ENCODE measurements around the gene CRYL1.

The CRYL1 gene

DNA sequence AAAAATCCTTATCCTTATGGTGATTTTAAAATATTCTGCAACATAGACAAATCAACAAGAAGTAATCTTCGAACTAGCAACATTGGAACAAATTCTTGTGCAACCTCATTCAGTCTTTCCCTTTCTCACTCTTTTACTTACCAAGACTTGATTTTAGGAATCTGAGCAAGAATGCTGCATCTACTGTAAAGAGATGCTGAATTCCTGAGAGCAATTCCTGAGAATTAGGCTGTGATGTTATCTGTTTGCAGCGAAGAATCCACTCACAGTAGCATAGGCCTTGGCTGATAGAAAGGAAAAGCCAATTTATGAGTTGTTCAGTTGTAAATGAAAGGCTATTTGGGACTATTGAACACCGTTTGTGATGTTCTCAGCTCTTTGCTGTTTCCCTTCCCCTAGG lies 144.3 kb downstream of the CRYL1 start:
- DNase-seq: no peak

DNA sequence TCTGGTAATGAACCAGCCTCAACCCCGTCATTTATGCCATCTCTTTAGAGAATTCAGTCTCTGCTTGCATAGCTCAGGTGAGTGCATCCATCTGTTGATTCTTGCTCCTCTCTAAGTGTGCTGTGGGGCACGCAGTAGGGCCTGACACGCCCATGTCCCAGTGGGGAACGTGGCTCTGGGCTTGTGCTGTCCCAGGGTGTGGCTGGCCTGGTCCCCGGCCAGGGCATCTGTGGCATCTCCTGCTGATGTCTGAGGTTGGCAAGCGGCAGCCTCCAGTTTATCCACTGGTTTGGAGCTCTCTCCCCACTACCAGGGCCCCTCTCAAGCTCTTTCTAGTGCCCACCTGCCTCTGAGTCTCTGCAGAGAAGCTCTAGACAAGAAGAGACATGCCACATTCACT lies 146.9 kb downstream of the CRYL1 start:
- no peak for DNase-seq

DNA sequence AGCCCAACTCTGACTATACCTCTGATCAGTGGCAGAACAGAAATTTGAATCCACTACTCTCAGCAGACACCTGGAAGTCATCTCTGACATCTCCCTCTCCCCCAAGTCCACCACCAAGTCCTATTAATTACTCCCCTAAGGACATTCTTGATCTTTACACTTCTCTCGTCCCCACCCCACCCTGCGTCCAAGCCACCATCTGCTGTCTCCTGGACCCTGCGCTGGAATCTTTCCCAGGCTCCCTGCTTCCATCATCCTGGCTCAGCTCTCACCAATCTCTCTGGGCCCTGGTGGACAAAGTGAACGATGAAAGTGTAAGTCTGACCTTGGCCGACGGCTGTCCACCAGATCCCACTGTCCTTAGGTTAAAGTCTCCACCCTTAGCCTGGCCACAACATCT lies 147.9 kb downstream of the CRYL1 start:
- no peak for DNase-seq

DNA sequence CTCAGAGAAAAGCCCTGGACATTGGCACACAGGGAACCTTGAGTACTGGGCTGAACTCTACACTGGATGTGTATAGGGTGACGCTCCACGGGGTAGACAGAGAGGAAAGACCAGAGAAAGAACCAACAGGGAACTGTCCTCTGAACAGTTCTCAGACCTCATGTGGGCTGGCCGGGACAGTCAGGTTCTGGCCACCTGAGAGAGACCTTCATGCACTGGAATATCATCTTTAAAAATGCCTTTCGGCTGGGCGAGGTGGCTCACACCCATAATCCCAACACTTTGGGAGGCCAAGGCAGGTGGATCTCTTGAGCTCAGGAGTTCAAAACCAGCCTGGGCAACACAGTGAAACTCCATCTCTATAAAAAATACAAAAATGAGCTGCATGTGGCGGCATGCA lies 149.8 kb downstream of the CRYL1 start:
- no peak for DNase-seq

DNA sequence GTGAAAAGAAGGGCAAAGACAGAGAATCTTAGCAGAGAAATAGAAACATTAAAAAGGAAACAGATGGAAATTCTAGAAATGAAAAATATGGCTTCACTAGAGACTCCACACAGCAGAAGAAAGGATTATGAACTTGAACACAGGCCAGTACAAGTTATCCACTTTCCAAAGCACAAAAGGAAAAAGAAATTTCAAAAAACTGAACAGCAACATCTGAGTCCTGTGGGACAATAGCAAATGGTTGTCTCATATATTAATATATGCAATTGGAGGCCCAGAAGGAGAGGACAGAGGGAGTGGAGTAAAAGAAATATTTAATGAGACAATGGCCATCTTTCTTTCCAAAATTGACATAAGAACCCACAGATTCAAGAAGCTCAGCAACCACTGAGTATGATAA lies 151.8 kb downstream of the CRYL1 start:
- no peak for DNase-seq

DNA sequence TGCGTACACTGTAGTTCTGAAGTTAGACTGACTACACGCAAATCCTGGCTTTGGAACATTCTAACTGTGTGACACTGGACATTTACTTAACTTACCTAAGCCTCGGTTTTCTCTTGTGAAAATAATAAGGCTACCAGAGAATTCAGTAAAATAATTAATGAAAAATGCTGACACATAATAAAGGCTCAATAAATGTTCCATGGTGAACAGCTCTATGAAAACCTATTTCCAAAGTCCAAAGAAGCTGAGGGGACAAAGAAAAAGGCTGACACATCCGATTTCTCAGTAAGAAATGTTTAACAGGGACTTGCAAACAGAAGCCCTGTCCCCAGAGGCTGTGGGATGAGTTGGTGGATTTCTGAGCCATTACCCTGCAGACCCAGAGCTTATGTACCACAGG lies 153.8 kb downstream of the CRYL1 start:
- DNase-seq: no peak

DNA sequence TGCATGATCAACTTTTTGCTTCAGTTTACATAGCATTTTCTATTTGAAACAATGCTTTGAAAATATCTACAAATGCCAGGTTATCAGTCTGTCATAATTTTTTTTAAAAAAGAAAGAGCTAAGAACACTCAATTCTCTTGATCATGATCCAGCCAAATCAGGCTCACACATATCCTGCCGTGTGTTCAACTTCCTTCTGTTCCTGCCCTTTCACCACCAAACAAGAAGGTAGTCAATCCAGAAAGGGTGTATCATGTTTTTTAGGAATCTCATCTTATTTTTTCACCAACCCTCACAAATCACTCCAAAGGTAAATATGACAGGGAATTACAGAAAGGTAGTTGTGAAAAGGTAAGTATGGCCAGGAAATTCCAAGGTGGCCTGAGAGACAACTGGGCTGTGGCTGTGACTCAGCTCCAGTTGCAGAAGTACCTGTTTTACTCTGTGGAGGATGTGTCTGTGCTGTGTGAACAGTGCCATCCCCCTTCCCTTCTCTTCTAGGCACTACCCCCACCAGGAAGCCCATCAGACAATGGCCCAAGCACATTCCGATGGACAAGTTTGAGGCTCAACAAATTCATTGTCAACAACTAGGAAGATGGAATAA lies 154.7 kb downstream of the CRYL1 start:
- DNase-seq: no peak

DNA sequence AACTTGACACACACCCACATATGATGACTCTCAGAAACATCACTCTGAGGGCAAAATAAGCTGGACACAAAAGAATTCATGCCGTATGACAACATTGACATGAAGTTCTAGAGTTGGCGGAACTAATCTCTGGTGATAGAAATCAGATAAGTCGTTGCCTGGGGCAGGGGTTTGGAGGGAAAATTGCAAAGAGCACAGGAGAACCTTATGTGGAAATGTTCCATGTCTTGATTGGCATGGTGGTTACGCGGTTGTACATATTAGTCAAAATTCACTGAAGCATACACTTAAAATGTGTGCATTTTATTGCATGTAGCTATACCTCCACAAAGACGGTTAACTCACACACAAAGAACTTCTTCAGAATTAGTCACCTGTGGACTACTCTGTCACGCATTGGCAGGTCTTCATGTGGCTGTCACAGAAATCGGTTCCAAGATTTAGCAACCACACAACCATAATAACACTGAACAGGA lies 155.7 kb downstream of the CRYL1 start:
- DNase-seq: no peak

DNA sequence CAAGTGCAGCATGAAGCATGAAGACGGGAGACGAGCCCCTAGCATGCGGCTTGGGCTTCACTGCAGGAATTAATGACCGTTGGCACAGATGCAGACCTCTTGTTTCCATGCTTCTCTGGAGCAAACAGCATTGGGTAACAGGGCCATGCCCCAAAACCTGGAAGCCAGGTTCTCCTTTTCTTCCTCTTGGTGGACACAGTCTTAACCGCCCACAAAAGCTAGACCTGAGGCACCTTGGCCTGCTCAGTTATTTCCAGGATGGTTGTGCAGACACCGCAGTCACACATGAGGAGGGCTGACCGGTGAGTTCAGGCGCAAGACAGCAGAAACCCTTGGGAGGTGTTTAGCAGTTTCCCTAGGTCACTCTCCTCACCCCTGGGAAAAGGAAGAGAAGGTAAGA lies 159.6 kb downstream of the CRYL1 start:
- no peak for DNase-seq

DNA sequence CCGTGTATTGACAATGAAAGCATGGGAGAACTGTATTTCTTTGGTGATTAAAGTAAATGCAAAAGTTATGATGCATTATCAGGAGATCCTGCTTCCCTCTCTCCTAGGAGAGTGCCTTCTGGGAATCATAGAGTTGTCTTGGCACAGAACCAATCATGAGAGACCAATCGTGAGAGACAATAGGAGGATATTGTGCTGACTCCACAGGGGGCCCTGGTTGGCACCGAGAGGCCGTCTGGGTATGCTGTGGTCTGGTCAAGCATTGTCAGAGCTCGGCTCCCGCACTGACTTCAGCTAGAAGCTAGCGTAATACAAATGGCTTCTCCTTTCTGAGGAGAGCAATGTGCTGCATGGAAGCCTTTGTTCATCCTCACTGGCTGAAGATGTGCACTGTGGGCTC lies 162.1 kb downstream of the CRYL1 start:
- peak in 3 of 56 donors; percentile 7 to 69 (median 19) for DNase-seq

DNA sequence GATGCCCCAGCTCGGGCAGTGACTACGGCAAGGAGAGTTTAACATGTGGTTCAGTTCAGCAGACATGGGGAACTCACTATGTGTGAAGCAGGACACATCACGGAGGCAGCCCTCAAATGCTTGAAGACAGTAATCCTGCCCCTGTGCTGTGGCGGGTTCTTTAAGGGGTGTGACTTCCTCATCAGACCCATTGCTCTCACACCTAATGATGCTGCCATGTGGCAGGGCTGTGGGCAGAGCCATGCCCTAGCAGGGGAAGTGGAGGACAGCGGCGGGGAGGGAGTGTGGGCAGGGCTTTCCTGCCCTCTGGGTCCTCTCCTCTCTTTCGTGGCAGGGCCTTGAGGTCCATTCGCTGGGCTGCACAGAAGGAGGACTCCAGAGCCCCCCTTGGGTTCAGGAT lies 162.5 kb downstream of the CRYL1 start:
- DNase-seq: no peak

DNA sequence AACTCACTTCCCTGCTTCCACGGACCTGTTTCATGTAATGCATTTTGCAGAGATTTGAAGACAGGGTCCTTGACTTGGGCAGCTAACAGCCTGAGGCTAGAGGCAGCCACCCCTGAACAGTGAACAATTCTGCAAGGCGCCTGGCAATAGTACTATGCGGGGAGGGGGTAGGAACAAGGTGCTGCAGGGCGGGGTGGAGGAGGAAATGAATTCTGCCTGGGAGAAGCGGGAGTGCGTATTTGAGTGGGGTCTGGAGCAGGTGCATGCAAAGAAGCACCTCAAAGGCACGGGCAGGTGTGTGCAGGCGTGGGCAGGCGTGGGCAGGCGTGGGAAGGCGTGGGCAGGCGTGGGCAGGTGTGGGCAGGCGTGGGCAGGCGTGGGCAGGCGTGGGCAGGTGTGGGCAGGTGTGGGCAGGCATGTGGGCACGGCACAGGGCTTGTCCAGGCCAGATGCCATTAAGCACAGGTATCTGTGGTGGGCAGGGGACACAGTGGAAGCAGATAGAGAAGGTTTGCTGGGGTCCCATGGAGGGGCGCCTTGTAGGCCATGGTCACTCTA lies 163.1 kb downstream of the CRYL1 start:
- no peak for DNase-seq

DNA sequence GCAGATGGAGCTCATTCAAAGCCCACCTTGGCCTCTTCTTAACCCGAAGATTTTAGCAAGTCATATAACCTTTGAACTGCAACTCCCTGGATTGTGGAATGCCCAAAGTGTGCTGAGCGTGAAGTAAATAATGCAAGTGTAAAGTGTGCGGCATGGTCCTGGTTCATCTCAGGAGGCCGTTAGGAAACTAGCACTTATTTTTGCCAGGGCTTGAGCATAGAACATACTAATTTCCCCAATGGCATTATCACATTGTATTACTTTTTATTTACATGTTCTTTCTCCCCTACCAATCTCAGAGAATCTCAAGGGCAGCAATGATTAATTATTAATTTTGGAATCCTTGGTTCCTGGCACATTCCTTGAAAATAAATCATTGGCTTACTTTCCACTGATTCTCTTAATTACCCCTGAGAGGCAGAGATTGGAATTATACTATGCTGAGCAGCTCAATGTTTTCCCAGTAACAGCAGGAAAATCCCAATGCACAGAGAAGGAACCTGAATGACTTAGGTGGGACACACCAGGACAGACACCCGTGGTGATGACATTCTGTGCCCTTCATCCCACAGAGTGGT lies 164.7 kb downstream of the CRYL1 start:
- DNase-seq: no peak

DNA sequence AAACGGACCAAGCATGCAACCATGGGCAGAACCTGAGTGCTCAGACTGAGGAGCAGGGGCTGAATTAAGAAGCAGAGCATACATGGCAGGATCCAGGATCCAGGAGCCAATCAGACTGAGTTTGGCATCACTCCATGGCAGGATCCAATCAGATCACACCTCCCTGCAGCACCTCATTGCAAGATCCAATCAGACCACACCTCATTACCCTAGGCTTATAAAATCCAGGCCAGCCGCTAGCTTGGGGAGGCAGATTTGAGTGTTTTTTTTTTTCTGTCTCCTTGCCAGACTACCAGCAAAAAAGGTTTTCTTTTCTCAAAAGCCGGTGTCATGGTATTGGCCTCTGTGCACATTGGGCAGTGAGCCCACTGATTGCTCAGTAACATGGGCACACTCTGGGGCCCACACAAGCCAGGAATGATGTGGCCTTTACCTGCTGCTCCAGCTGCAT lies 165.6 kb downstream of the CRYL1 start:
- peak in 7 of 56 donors; percentile 2 to 47 (median 25) for DNase-seq

DNA sequence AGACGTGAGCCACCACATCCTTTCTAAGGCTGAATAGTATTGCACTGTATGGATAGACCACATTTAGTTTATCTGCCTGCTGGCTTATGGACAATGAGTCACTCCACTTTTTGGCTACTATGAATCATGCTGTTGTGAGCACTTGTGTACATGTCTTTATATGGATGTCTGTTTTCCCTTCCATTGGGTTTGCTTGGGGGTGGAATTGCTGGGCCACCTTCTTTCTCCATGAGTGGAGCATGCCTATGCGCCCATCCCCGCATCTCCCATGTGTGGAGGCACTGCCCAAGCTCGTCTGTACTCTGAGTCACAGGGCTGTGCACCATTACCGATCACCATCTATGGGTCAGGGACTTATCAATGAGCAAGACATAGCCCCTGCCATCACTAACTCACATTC lies 166.3 kb downstream of the CRYL1 start:
- peak in 3 of 56 donors; percentile 9 to 19 (median 10) for DNase-seq

DNA sequence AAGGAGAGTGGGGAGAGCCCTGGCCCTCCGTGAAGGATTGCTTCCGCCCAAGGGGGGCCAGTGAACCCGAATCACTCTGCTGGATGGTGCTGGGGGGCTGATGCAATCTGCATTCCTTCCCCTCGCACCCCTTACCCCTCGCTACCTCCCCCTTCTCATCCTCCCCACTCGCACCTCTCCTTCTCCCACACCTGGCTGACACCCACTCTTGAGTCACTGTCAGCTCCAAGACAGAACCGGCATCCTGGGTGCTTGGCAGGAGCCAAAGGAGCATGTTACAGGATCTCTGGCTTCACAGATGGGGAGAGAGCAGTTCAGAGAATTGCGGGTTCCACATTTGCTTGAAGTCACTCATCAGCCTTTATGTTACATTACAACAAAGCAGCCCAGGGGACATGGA lies 167.6 kb downstream of the CRYL1 start:
- DNase-seq: no peak

DNA sequence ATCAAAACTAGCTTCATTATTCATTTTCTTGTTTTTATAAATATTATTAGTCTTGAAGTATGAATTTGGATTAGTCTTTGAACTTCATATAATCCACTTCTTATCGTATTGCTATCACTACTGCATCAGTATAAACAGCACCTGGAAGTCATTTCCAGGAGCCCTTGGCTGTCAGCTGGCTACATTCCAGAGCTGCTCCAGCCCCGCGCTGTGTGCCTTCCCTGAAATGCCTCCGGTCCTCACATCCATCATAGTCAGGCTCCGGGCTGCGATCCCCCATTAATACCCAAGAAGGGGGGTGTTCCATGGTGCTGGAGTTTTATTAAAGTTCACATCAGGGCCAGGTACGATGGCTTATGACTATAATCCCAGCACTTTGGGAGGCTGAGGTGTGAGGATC lies 169.2 kb downstream of the CRYL1 start:
- DNase-seq: no peak

DNA sequence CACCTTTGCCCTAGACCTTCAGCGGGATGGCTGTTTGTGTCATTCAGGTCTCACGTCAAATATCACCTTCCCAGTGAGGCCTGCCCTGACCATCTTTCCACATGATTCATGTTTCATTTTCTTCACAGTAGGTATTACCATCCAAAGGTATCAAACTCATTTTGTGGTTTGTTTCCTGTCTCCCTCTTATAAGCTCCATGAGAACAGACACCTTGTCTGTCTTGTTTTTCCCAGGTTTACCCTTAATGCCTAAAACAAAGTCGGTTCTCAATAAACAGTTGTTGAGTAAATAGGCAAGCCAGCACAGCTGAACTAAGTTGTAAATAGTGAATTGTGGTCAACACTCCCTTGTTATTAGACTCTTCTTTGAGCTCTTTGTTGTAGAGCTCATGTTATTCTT lies 170.9 kb downstream of the CRYL1 start:
- no peak for DNase-seq

DNA sequence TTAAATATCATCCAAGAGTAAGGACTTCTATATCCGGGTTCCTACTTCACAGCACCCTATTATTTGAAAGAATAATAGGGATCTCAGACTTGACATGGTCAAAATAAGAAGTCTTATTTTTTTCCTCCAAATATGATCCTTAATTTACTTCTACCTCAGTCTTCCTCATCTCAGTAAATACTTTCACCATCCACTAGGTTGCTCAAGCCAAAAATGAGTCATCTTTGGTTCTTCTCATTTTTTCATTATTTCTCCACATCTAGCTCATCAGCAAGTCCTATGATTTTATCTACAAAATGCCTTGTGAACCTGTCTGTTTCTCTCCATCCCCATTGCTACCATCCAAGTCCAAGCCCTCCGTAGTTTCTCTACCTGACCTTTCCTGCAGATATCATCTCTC lies 171.7 kb downstream of the CRYL1 start:
- no peak for DNase-seq

Measured in amygdala (tissue), 56 donors.